GM23338 (cell line): ENCODE results near the gene F13A1. TPM values are rescaled to one million over a fixed set of nuclear protein-coding genes. Genes with fewer than 3 reads are reported as not detected.
A peak's percentile ranks its signal among the peaks of the same experiment; 100 is the strongest.

Source experiments
- ATAC-seq: fragments of 200-7000 bp; cut with Tn5 transposase; 3 replicates; pipeline ENCODE4 v1.9.1; 2020
- DNase-seq: peaks from one replicate; pipeline ENCODE4 v3.0.0-alpha.2; 2015; ENCODE audit warnings: low spot score
- H2AFZ ChIP-seq: fragments of 200-600 bp; sonication (generic); 2 replicates; pipeline ENCODE4 v1.8.0; 2016; ENCODE audit warnings: antibody characterized with exemption, mild to moderate bottlenecking, moderate library complexity
- H3F3A ChIP-seq: fragments of 200-600 bp; sonication (generic); replicated peaks from 2 replicates; pipeline ENCODE4 v1.8.0; 2017; ENCODE audit warnings: antibody characterized with exemption, mixed run types, low read depth
- H3K27ac ChIP-seq: fragments of 200-600 bp; sonication (generic); 2 replicates; pipeline ENCODE4 v1.6.1; 2016; ENCODE audit warnings: low read depth
- H3K27me3 ChIP-seq: fragments of 200-600 bp; sonication (generic); 2 replicates; pipeline ENCODE4 v1.8.0; 2016; ENCODE audit warnings: mild to moderate bottlenecking, mixed run types, moderate library complexity; ENCODE audit not compliant: insufficient read depth
- H3K36me3 ChIP-seq: fragments of 200-600 bp; sonication (generic); 2 replicates; pipeline ENCODE4 v1.8.0; 2016; ENCODE audit warnings: mild to moderate bottlenecking; ENCODE audit not compliant: insufficient read depth
- H3K4me1 ChIP-seq: fragments of 200-600 bp; sonication (generic); 2 replicates; pipeline ENCODE4 v1.8.0; 2016; ENCODE audit warnings: mild to moderate bottlenecking, moderate library complexity; ENCODE audit not compliant: insufficient read depth
- H3K4me2 ChIP-seq: fragments of 200-600 bp; sonication (generic); 2 replicates; pipeline ENCODE4 v1.7.1; 2017; ENCODE audit warnings: mixed run types
- H3K4me3 ChIP-seq: fragments of 200-600 bp; sonication (generic); 2 replicates; pipeline ENCODE4 v1.6.1; 2016; ENCODE audit warnings: mixed run types
- H3K79me2 ChIP-seq: fragments of 200-600 bp; sonication (generic); replicated peaks from 2 replicates; pipeline ENCODE4 v1.8.0; 2017; ENCODE audit warnings: mild to moderate bottlenecking; ENCODE audit not compliant: insufficient read depth
- H3K9me2 ChIP-seq: fragments of 200-600 bp; sonication (generic); 2 replicates; pipeline ENCODE4 v1.8.0; 2017; ENCODE audit not compliant: insufficient read depth
- H4K20me1 ChIP-seq: fragments of 200-600 bp; sonication (generic); replicated peaks from 2 replicates; pipeline ENCODE4 v1.8.0; 2017; ENCODE audit warnings: mild to moderate bottlenecking; ENCODE audit not compliant: insufficient read depth
- H3K27ac Mint-ChIP-seq: 2 replicates; pipeline ENCODE4 v1.8.0; 2020; ENCODE audit warnings: inconsistent platforms, mild to moderate bottlenecking, moderate library complexity, mixed read lengths
- H3K27me3 Mint-ChIP-seq: 3 replicates; pipeline ENCODE4 v1.8.0; 2022; ENCODE audit warnings: low read depth, mild to moderate bottlenecking, moderate library complexity, mixed read lengths, inconsistent platforms; ENCODE audit not compliant: insufficient read depth, poor library complexity
- H3K36me3 Mint-ChIP-seq: 3 replicates; pipeline ENCODE4 v1.8.0; 2021; ENCODE audit warnings: low read depth, mild to moderate bottlenecking, inconsistent platforms, moderate library complexity, mixed read lengths
- H3K4me1 Mint-ChIP-seq: 3 replicates; pipeline ENCODE4 v1.8.0; 2020; ENCODE audit warnings: mild to moderate bottlenecking, inconsistent platforms, mixed read lengths
- H3K4me3 Mint-ChIP-seq: 3 replicates; pipeline ENCODE4 v1.8.0; 2021; ENCODE audit warnings: moderate library complexity, mild to moderate bottlenecking, inconsistent platforms, mixed read lengths
- H3K9me3 Mint-ChIP-seq: 3 replicates; pipeline ENCODE4 v1.8.0; 2020; ENCODE audit warnings: moderate library complexity, mild to moderate bottlenecking, inconsistent platforms, mixed read lengths
- CTCF ChIP-seq, 2 experiments: fragments of 200-600 bp in 1 of 2; sonication (generic) in 1 of 2; conservative IDR thresholded peaks; 2 replicates each; pipeline versions ENCODE4 v1.5.1 to v1.6.1; 2016 to 2017; ENCODE audit warnings: antibody characterized with exemption in 2 of 2, low read depth in 2 of 2, mild to moderate bottlenecking in 2 of 2, moderate library complexity in 1 of 2
- EZH2 ChIP-seq: fragments of 200-600 bp; sonication (generic); IDR thresholded peaks from one replicate; pipeline ENCODE4 v1.8.0; 2017; ENCODE audit warnings: antibody characterized with exemption, mild to moderate bottlenecking, low read depth; ENCODE audit not compliant: unreplicated experiment
- JUNB ChIP-seq: IDR thresholded peaks from one replicate; pipeline ENCODE4 v1.6.1; 2016; ENCODE audit warnings: antibody characterized with exemption; ENCODE audit not compliant: unreplicated experiment
- POLR2AphosphoS5 ChIP-seq: IDR thresholded peaks from 2 replicates; pipeline ENCODE4 v1.6.1; 2016; ENCODE audit warnings: antibody characterized with exemption, low read depth
- REST ChIP-seq: IDR thresholded peaks from one replicate; pipeline ENCODE4 v1.6.1; 2018; ENCODE audit warnings: antibody characterized with exemption; ENCODE audit not compliant: unreplicated experiment
- STAT1 ChIP-seq: IDR thresholded peaks from one replicate; pipeline ENCODE4 v1.6.1; 2016; ENCODE audit warnings: antibody characterized with exemption; ENCODE audit not compliant: unreplicated experiment
- ZNF114 ChIP-seq: fragments of 250-450 bp; sonication (Bioruptor Pico); IDR thresholded peaks from 2 replicates; pipeline ENCODE4 v1.5.0; 2020; ENCODE audit warnings: mild to moderate bottlenecking, moderate library complexity
- ZNF331 ChIP-seq: fragments of 250-450 bp; sonication (Bioruptor Pico); IDR thresholded peaks from 2 replicates; pipeline ENCODE4 v1.5.0; 2020; ENCODE audit warnings: low read depth, mild to moderate bottlenecking, moderate library complexity
- long read RNA-seq: library from polyadenylated mRNA; unstranded; transcript quantifications from one replicate; pipeline ENCODE4 v2.0.0, GENCODE V29; 2020; ENCODE audit not compliant: unreplicated experiment
- polyA plus RNA-seq: library from polyadenylated mRNA; unstranded; fragments of >200 nt; fragmentation: Nextera tagmentation; extraction: Ambion mirVana; gene quantifications from 2 replicates; pipeline ENCODE4 v1.2.1, GENCODE V29; 2016
- total RNA-seq: library from RNA; depleted of rRNA; stranded (reverse); fragments of >200 nt; shearing (Covaris generic); gene quantifications from 2 replicates; pipeline ENCODE4 v1.2.3, GENCODE V29; 2014; rRNA removed

Gene F13A1
- 0.31 and 11.4 TPM in 2 replicates for total RNA-seq
- 0.30 and 0.32 TPM in 2 replicates for polyA plus RNA-seq
- long read RNA-seq = 0 reads

GRCh38 chr6:6319952-6320811 is at the start of gene F13A1:
F13A1 (minus strand) TSS chr6:6320662; CDS start chr6:6318664, 1,998 bp downstream.
- peak; percentile 79 for ATAC-seq
- peak within 1 kb of the TSS; percentile 89 for H3K4me2 ChIP-seq
- peak; percentile 72 for DNase-seq
- no peaks in the 10 kb centered on the region; the same call in 1 of the 2 replicates for H3K9me2 ChIP-seq
- peak within 1 kb of the TSS; percentile 99 for H2AFZ ChIP-seq
- H3K36me3 ChIP-seq = no peaks in the 10 kb centered on the region
- H3F3A ChIP-seq = no peaks in the 10 kb centered on the region
- Mint-ChIP-seq H3K27me3 (peaks cover 41% of the 10 kb centered on the region), H3K4me1 (peaks cover 34% of the 10 kb centered on the region), H3K4me3 (peak within 1 kb of the TSS; percentile 70), H3K36me3 (no peaks in the 10 kb centered on the region), H3K9me3 (no peaks in the 10 kb centered on the region; the same call in 2 of the 3 replicates), H3K27ac (no peak within 1 kb of the TSS)
- H3K4me3 ChIP-seq = peak within 1 kb of the TSS; percentile 71
- H3K79me2 ChIP-seq = no peaks in the 10 kb centered on the region
- H4K20me1 ChIP-seq = no peaks in the 10 kb centered on the region; the same call in 1 of the 2 replicates
- peaks cover 30% of the 10 kb centered on the region for H3K27me3 ChIP-seq
- peaks cover 20% of the 10 kb centered on the region for H3K4me1 ChIP-seq
- TF ChIP-seq CTCF (conservative IDR thresholded peaks at IDR 0.05; ENCODE audit: low read depth in 2 of 2) (no peak), ZNF331 (CRISPR knock-in tag) (no peak), EZH2 (no peak), POLR2AphosphoS5 (no peak), JUNB (no peak), REST (no peak)
- H3K27ac ChIP-seq = no peak within 1 kb of the TSS

GRCh38 chr6:6368684-6369052 is 48.2 kb upstream of the F13A1 start:
- Mint-ChIP-seq H3K4me1 (no peaks in the 10 kb centered on the region), H3K4me3 (no peak overlapping the region), H3K27me3 (no peaks in the 10 kb centered on the region), H3K36me3 (no peaks in the 10 kb centered on the region), H3K9me3 (peaks cover 8% of the 10 kb centered on the region; the same call in 2 of the 3 replicates), H3K27ac (no peak overlapping the region)
- Histone ChIP-seq H4K20me1 (no peaks in the 10 kb centered on the region), H3K36me3 (no peaks in the 10 kb centered on the region), H3K9me2 (peaks cover 18% of the 10 kb centered on the region; the same call in 1 of the 2 replicates), H2AFZ (no peak overlapping the region), H3K4me3 (no peak overlapping the region), H3K4me1 (no peaks in the 10 kb centered on the region), H3K4me2 (no peak overlapping the region), H3K27ac (no peak overlapping the region), H3K27me3 (no peaks in the 10 kb centered on the region), H3K79me2 (no peaks in the 10 kb centered on the region), H3F3A (no peaks in the 10 kb centered on the region)
- DNase-seq (no peak), ATAC-seq (no peak)
- TF ChIP-seq ZNF114 (CRISPR knock-in tag) = no peak
- TF ChIP-seq CTCF (conservative IDR thresholded peaks at IDR 0.05; ENCODE audit: low read depth in 2 of 2) = no peak
- TF ChIP-seq STAT1 = no peak
